B cell (primary cell): Measurements from ENCODE around the gene PCGF2. TPM values are rescaled to one million over a fixed set of nuclear protein-coding genes. Genes with fewer than 3 reads are reported as not detected.

ENCODE experiments used
- ATAC-seq: fragments of 200-7000 bp; cut with Tn5 transposase; one replicate; pipeline ENCODE4 v1.10.0; 2021; ENCODE audit warnings: low read depth, mild to moderate bottlenecking, moderate number of reproducible peaks, moderate library complexity
- CTCF ChIA-PET: fragments of 350-600 bp; sonication (Branson Sonifier 250); formaldehyde crosslinking; loops from one replicate; lab custom pipeline; 2021; ENCODE audit warnings: antibody characterized with exemption, inconsistent platforms; lab: Charles Lee
- POLR2A ChIA-PET: fragments of 350-600 bp; sonication (Branson Sonifier 250); formaldehyde crosslinking; loops from one replicate; lab custom pipeline; 2021; ENCODE audit warnings: antibody characterized with exemption; lab: Charles Lee
- DNase-seq: peaks from one replicate; pipeline ENCODE4 v3.0.0; 2013
- H2AFZ ChIP-seq: 2 replicates; pipeline ENCODE4 v1.6.1; 2012; ENCODE audit warnings: mild to moderate bottlenecking, low read depth, low read length; ENCODE audit not compliant: insufficient read depth, poor library complexity, severe bottlenecking
- H3K27ac ChIP-seq, 2 donors: 1 replicate in 1 of 2; 2 replicates in 1 of 2; pipeline ENCODE4 v1.5.1; 2012 to 2013; ENCODE audit warnings: low read length in 2 of 2, mild to moderate bottlenecking in 2 of 2, moderate library complexity in 1 of 2
- H3K27me3 ChIP-seq, 4 experiments: fragments of 200-600 bp in 1 of 4; sonication (generic) in 1 of 4; replicated peaks in 1 of 4; 1 replicate in 2 of 4; 2 replicates in 2 of 4; pipeline versions ENCODE4 v1.6.1 to v1.7.0; 2013 to 2016; ENCODE audit warnings: low read length in 3 of 4, mild to moderate bottlenecking in 2 of 4, mixed read lengths in 1 of 4, moderate library complexity in 1 of 4; ENCODE audit not compliant: insufficient read depth in 4 of 4, control insufficient read depth in 3 of 4; ENCODE audit errors: control extremely low read depth in 1 of 4
- H3K36me3 ChIP-seq, 2 experiments: replicated peaks in 1 of 2; 1 replicate in 1 of 2; 2 replicates in 1 of 2; pipeline versions ENCODE4 v1.6.1 to v1.7.1; 2013; ENCODE audit warnings: low read length in 1 of 2; ENCODE audit not compliant: insufficient read depth in 2 of 2, control insufficient read depth in 1 of 2; ENCODE audit errors: control extremely low read depth in 1 of 2, extremely low read depth in 1 of 2
- H3K4me1 ChIP-seq, 2 donors: fragments of 200-600 bp in 1 of 2; sonication (generic) in 1 of 2; 1 replicate in 1 of 2; 2 replicates in 1 of 2; pipeline versions ENCODE4 v1.5.1 to v1.6.1; 2013 to 2017; ENCODE audit warnings: low read length in 2 of 2; ENCODE audit not compliant: control insufficient read depth in 2 of 2, insufficient read depth in 2 of 2
- H3K4me2 ChIP-seq: replicated peaks from 2 replicates; pipeline ENCODE3; 2012; ENCODE audit warnings: mild to moderate bottlenecking, low read depth, low read length; ENCODE audit not compliant: poor library complexity, severe bottlenecking
- H3K4me3 ChIP-seq, 5 experiments: fragments of 200-600 bp in 1 of 5; sonication (generic) in 1 of 5; 1 replicate in 3 of 5; 2 replicates in 2 of 5; pipeline versions ENCODE4 v1.5.1 to v1.7.0; 2011 to 2016; ENCODE audit warnings: low read length in 4 of 5, mild to moderate bottlenecking in 4 of 5, low read depth in 2 of 5, control low read depth in 1 of 5, moderate library complexity in 1 of 5; ENCODE audit not compliant: insufficient read depth in 1 of 5; ENCODE audit errors: control extremely low read depth in 1 of 5, extremely low read depth in 1 of 5
- H3K79me2 ChIP-seq: fragments of 200-600 bp; sonication (generic); one replicate; pipeline ENCODE4 v1.6.0; 2016; ENCODE audit warnings: low read length; ENCODE audit not compliant: control insufficient read depth, insufficient read depth
- H3K9ac ChIP-seq: fragments of 200-600 bp; sonication (generic); 2 replicates; pipeline ENCODE4 v1.6.1; 2017; ENCODE audit warnings: mild to moderate bottlenecking, low read length, moderate library complexity
- H3K9me3 ChIP-seq, 3 donors: one replicate each; pipeline versions ENCODE4 v1.6.1 to v1.7.1; 2013; ENCODE audit warnings: low read length in 2 of 3; ENCODE audit not compliant: control insufficient read depth in 2 of 3, insufficient read depth in 1 of 3; ENCODE audit errors: control extremely low read depth in 1 of 3
- H4K20me1 ChIP-seq: 2 replicates; pipeline ENCODE4 v1.6.0; 2012; ENCODE audit warnings: mild to moderate bottlenecking, low read length; ENCODE audit not compliant: insufficient read depth, control insufficient read depth, poor library complexity, severe bottlenecking
- H3K27ac Mint-ChIP-seq: one replicate; pipeline ENCODE4 v1.8.0; 2021; ENCODE audit warnings: mixed read lengths
- H3K27me3 Mint-ChIP-seq: one replicate; pipeline ENCODE4 v1.8.0; 2021; ENCODE audit warnings: mixed read lengths
- H3K4me1 Mint-ChIP-seq: one replicate; pipeline ENCODE4 v1.8.0; 2021; ENCODE audit warnings: mixed read lengths
- H3K4me3 Mint-ChIP-seq: one replicate; pipeline ENCODE4 v1.8.0; 2021; ENCODE audit warnings: mixed read lengths
- H3K9me3 Mint-ChIP-seq: one replicate; pipeline ENCODE4 v1.8.0; 2022; ENCODE audit warnings: mixed read lengths; ENCODE audit not compliant: insufficient read depth
- CTCF ChIP-seq: fragments of 200-600 bp; IDR thresholded peaks from one replicate; pipeline ENCODE4 v1.8.0; 2022; ENCODE audit warnings: antibody characterized with exemption, mild to moderate bottlenecking
- EZH2 ChIP-seq: IDR thresholded peaks from 2 replicates; pipeline ENCODE4 v1.6.1; 2012; ENCODE audit warnings: borderline replicate concordance, low read depth, mild to moderate bottlenecking, moderate library complexity, low read length; ENCODE audit not compliant: insufficient read depth, poor library complexity, severe bottlenecking
- WGBS: methylation state at CpG from one replicate; pipeline ENCODE4 v1.1.5; 2013; ENCODE audit warnings: missing lambda C conversion rate; ENCODE audit not compliant: insufficient coverage; 5-methylcytosine and 5-hydroxymethylcytosine counted together
- intact Hi-C: fragments of 100-400 bp; cut with micrococcal nuclease; formaldehyde crosslinking; loops from one replicate; pipeline ENCODE4 v1.10.0; 2022
- polyA plus RNA-seq: library from polyadenylated mRNA; depleted of rRNA; stranded (reverse); fragments of >200 nt; gene quantifications from 2 replicates; pipeline ENCODE4 v1.2.3, GENCODE V29; 2012
- total RNA-seq, 2 donors: library from RNA; stranded (reverse); fragments of 120-200 nt in 1 of 2; gene quantifications; 1 replicate in 1 of 2; 2 replicates in 1 of 2; pipeline versions ENCODE4 v1.2.3 to v1.2.4, GENCODE V29; 2013 to 2022

The PCGF2 gene
- total and polyA plus RNA-seq, 2 donors (not counting 1 experiment from before 2014, with no cell fraction given): 0.04 TPM; not detected in 1

- H3K27me3 ChIP-seq: no peaks in the 10 kb centered on the region
- H3K4me2 ChIP-seq: peak overlapping the region; percentile 97
- H3K4me1 ChIP-seq: peaks cover 11 to 43% of the 10 kb centered on the region in 2 donors
- H3K4me1 Mint-ChIP-seq: peaks cover 44% of the 10 kb centered on the region
- H3K4me3 Mint-ChIP-seq: peak overlapping the region; percentile 92
- peak overlapping the region; percentile 84 for H3K9ac ChIP-seq
- no peak for TF ChIP-seq CTCF
- TF ChIP-seq EZH2: no peak
- DNase-seq (peak; percentile 50), ATAC-seq (no peak)
- peak overlapping the region; percentile 90 for H3K27ac Mint-ChIP-seq
- CTCF ChIA-PET: interaction anchor here (1.0 to 3.8 kb wide), 6 partner anchors 17 to 458 kb away, joined by 3 to 32 read pairs (median 4); no protein-coding TSS in a partner anchor
- H3K9me3 ChIP-seq: no peaks in the 10 kb centered on the region
- peaks cover 0 to 40% of the 10 kb centered on the region in 2 experiments for H3K36me3 ChIP-seq
- peaks cover 31% of the 10 kb centered on the region for H3K79me2 ChIP-seq
- H3K27me3 Mint-ChIP-seq: no peaks in the 10 kb centered on the region
- peak overlapping the region; percentile 48 to 95 (median 79) for H3K4me3 ChIP-seq
- H3K27ac ChIP-seq: peak overlapping the region in 1 of 2 donors; percentile 74
- WGBS: 36% methylated on average over 11 of the region's 20 CpGs
- H2AFZ ChIP-seq: peak overlapping the region; percentile 44
- peaks cover 58% of the 10 kb centered on the region for H4K20me1 ChIP-seq
- POLR2A ChIA-PET: interaction anchor here (3.7 kb wide), 1 partner anchor 22 kb away, joined by 15 read pairs; no protein-coding TSS in a partner anchor
- intact Hi-C loops: loop anchor here (1.0 kb wide), 1 partner anchor 29 kb away; no protein-coding TSS in a partner anchor
- no peaks in the 10 kb centered on the region for H3K9me3 Mint-ChIP-seq
These were observed 41.5 kb downstream of the PCGF2 start for GRCh38 chr17:38706505-38707216.
